ENCODE results near the gene IQCN.

DNA sequence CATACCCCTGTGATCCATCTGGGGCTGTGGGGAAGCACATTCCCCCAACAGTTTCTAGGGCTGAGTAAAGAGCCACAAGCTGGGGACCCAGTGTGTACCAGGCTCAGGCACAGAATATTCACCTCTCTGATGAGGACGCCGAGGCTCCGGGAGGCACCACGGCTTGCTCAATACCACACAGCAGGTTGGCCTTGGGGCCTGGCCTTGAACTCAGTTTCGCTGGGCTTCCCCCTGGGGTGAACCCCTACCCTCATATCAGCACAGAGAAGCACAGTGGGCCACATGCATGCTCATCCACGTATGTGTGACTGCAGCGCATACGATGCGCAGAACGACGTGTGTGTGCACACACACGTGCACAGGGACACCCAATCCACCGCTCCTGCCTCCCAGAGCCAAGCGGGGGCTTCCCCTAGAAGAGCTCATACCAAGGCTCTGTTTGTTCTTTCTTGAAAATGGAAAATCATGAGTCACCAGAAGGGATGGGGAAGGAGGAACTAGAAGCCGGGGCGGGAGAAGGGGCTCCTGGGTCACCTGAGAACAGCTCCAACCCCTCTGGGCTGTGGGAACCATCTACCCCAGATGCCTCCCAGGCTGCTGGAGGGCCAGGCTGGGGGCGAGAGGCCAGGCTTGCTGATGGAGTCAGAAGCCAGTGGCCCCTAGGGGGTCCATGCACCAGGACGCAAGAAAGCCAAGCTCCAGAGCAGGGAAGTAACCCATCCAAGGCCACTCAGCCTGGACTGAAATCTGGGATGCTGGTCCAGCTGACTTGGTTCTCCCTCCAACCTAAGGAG is 43.1 kb downstream of the IQCN start:
- TF ChIP-seq, protein P1, sequence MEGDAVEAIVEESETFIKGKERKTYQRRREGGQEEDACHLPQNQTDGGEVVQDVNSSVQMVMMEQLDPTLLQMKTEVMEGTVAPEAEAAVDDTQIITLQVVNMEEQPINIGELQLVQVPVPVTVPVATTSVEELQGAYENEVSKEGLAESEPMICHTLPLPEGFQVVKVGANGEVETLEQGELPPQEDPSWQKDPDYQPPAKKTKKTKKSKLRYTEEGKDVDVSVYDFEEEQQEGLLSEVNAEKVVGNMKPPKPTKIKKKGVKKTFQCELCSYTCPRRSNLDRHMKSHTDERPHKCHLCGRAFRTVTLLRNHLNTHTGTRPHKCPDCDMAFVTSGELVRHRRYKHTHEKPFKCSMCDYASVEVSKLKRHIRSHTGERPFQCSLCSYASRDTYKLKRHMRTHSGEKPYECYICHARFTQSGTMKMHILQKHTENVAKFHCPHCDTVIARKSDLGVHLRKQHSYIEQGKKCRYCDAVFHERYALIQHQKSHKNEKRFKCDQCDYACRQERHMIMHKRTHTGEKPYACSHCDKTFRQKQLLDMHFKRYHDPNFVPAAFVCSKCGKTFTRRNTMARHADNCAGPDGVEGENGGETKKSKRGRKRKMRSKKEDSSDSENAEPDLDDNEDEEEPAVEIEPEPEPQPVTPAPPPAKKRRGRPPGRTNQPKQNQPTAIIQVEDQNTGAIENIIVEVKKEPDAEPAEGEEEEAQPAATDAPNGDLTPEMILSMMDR (conservative IDR thresholded peaks at IDR 0.05 in 1 of 2, IDR thresholded peaks at IDR 0.05 in 1 of 2; ENCODE audit: low read depth in 1 of 2, low read length in 2 of 2): no peak
- TF ChIP-seq EZH2 (IDR thresholded peaks at IDR 0.05; ENCODE audit: low read length, missing control alignments): no peak
